Fibroblast of lung (primary cell): ENCODE measurements around the gene ZNF775. TPM values are rescaled to one million over a fixed set of nuclear protein-coding genes. Genes with fewer than 3 reads are reported as not detected.

Experiments used
- DNase-seq, 2 donors: peaks; one replicate each; pipeline versions ENCODE4 v3.0.0 to v3.0.0-alpha.2; 2010; ENCODE audit warnings: low read depth in 2 of 2
- H2AFZ ChIP-seq: 2 replicates; pipeline ENCODE4 v1.5.1; 2012; ENCODE audit warnings: low read length, control low read depth, inconsistent platforms
- H3K27ac ChIP-seq: 2 replicates; pipeline ENCODE4 v1.5.1; 2011; ENCODE audit warnings: low read length, control low read depth; ENCODE audit not compliant: insufficient read depth
- H3K27me3 ChIP-seq: 2 replicates; pipeline ENCODE4 v1.5.1; 2011; ENCODE audit warnings: mild to moderate bottlenecking, low read length; ENCODE audit not compliant: control insufficient read depth, insufficient read depth
- H3K36me3 ChIP-seq: 2 replicates; pipeline ENCODE4 v1.5.1; 2011; ENCODE audit warnings: low read length; ENCODE audit not compliant: control insufficient read depth, insufficient read depth
- H3K4me1 ChIP-seq: 2 replicates; pipeline ENCODE4 v1.5.1; 2011; ENCODE audit warnings: low read length; ENCODE audit not compliant: control insufficient read depth, insufficient read depth; ENCODE audit errors: extremely low read depth
- H3K4me2 ChIP-seq: 2 replicates; pipeline ENCODE4 v1.5.1; 2011; ENCODE audit warnings: low read length, control low read depth; ENCODE audit not compliant: insufficient read depth; ENCODE audit errors: extremely low read depth
- H3K4me3 ChIP-seq, 4 experiments: fragments of 200-600 bp in 1 of 4; sonication (generic) in 1 of 4; replicated peaks in 1 of 4; 2 replicates each; pipeline ENCODE4 v1.5.1; 2011 to 2016; ENCODE audit warnings: low read length in 4 of 4, low read depth in 3 of 4, mild to moderate bottlenecking in 3 of 4, control low read depth in 2 of 4, inconsistent platforms in 1 of 4, mixed read lengths in 1 of 4; ENCODE audit not compliant: insufficient read depth in 1 of 4; ENCODE audit errors: control extremely low read depth in 1 of 4
- H3K79me2 ChIP-seq: 2 replicates; pipeline ENCODE4 v1.5.1; 2012; ENCODE audit warnings: mild to moderate bottlenecking, low read length, inconsistent platforms; ENCODE audit not compliant: control insufficient read depth, insufficient read depth
- H3K9ac ChIP-seq: 2 replicates; pipeline ENCODE4 v1.5.1; 2011; ENCODE audit warnings: mild to moderate bottlenecking, low read length, control low read depth; ENCODE audit not compliant: insufficient read depth
- H3K9me3 ChIP-seq: 2 replicates; pipeline ENCODE4 v1.5.1; 2012; ENCODE audit warnings: low read depth, low read length; ENCODE audit not compliant: control insufficient read depth, insufficient read depth
- H4K20me1 ChIP-seq: 2 replicates; pipeline ENCODE4 v1.5.1; 2011; ENCODE audit warnings: low read length; ENCODE audit not compliant: control insufficient read depth, insufficient read depth; ENCODE audit errors: extremely low read depth
- CTCF ChIP-seq, 2 donors: IDR thresholded peaks in 1 of 2; conservative IDR thresholded peaks in 1 of 2; 1 replicate in 1 of 2; 2 replicates in 1 of 2; pipeline ENCODE4 v1.5.1; 2011 to 2012; ENCODE audit warnings: low read length in 2 of 2, control low read depth in 1 of 2, inconsistent platforms in 1 of 2, low read depth in 1 of 2, mild to moderate bottlenecking in 1 of 2
- EZH2 ChIP-seq: IDR thresholded peaks from 2 replicates; pipeline ENCODE4 v1.5.1; 2012; ENCODE audit warnings: low read length, control low read depth, mild to moderate bottlenecking; ENCODE audit errors: missing control alignments
- polyA plus RNA-seq, 2 donors: library from polyadenylated mRNA; depleted of rRNA in 1 of 2; stranded (reverse) in 1 of 2; unstranded in 1 of 2; fragments of >200 nt; gene quantifications; 2 replicates each; pipeline ENCODE4 v1.2.1, GENCODE V29; 2011 to 2012; ENCODE audit warnings: missing spikeins in 1 of 2
- total RNA-seq: library from RNA; depleted of rRNA; stranded (reverse); fragments of >200 nt; gene quantifications from 2 replicates; pipeline ENCODE4 v1.2.1, GENCODE V29; 2014

The ZNF775 gene
- total and polyA plus RNA-seq, 2 donors (not counting 1 experiment from before 2014, with no cell fraction given) = 1.2 to 9.6 TPM

- Histone ChIP-seq H3K36me3 (no peaks in the 10 kb centered on the region), H3K79me2 (no peaks in the 10 kb centered on the region), H3K27me3 (no peaks in the 10 kb centered on the region), H3K27ac (no peak overlapping the region), H3K9me3 (no peaks in the 10 kb centered on the region), H3K4me2 (no peak overlapping the region), H3K4me1 (no peaks in the 10 kb centered on the region), H2AFZ (no peak overlapping the region), H4K20me1 (no peaks in the 10 kb centered on the region), H3K9ac (no peak overlapping the region), H3K4me3 (no peak overlapping the region)
- DNase-seq = no peak
- TF ChIP-seq CTCF (conservative IDR thresholded peaks at IDR 0.05 in 1 of 2, IDR thresholded peaks at IDR 0.05 in 1 of 2; ENCODE audit: low read depth in 1 of 2, low read length in 2 of 2) (no peak), EZH2 (no peak)
Observed at GRCh38 chr7:150435390-150436073, 56.4 kb downstream of the ZNF775 start.

- Histone ChIP-seq H3K9ac (no peak overlapping the region), H3K4me2 (no peak overlapping the region), H3K79me2 (no peaks in the 10 kb centered on the region), H3K36me3 (no peaks in the 10 kb centered on the region), H3K4me3 (no peak overlapping the region), H4K20me1 (no peaks in the 10 kb centered on the region), H3K4me1 (no peaks in the 10 kb centered on the region), H3K27ac (no peak overlapping the region), H3K27me3 (no peaks in the 10 kb centered on the region), H3K9me3 (no peaks in the 10 kb centered on the region), H2AFZ (no peak overlapping the region)
- TF ChIP-seq CTCF (conservative IDR thresholded peaks at IDR 0.05 in 1 of 2, IDR thresholded peaks at IDR 0.05 in 1 of 2; ENCODE audit: low read depth in 1 of 2, low read length in 2 of 2) = no peak
- TF ChIP-seq EZH2 = no peak
- DNase-seq = peak in 1 of 2 donors; percentile 74
Observed at GRCh38 chr7:150439967-150440366, 60.8 kb downstream of the ZNF775 start.

- H4K20me1 ChIP-seq = no peaks in the 10 kb centered on the region
- H3K9me3 ChIP-seq = no peaks in the 10 kb centered on the region
- TF ChIP-seq CTCF (conservative IDR thresholded peaks at IDR 0.05 in 1 of 2, IDR thresholded peaks at IDR 0.05 in 1 of 2; ENCODE audit: low read depth in 1 of 2, low read length in 2 of 2) = no peak
- no peak for TF ChIP-seq EZH2
- H3K27me3 ChIP-seq = no peaks in the 10 kb centered on the region
- no peaks in the 10 kb centered on the region for H3K79me2 ChIP-seq
- H3K36me3 ChIP-seq = no peaks in the 10 kb centered on the region
- no peak for DNase-seq
- no peak overlapping the region for H3K4me3 ChIP-seq
- H3K4me1 ChIP-seq = no peaks in the 10 kb centered on the region
- no peak overlapping the region for H2AFZ ChIP-seq
- no peak overlapping the region for H3K9ac ChIP-seq
- no peak overlapping the region for H3K4me2 ChIP-seq
- H3K27ac ChIP-seq = no peak overlapping the region
Observed at GRCh38 chr7:150441524-150441923, 62.4 kb downstream of the ZNF775 start.
